H1 (cell line): ENCODE data around the gene CAMTA2. TPM values are rescaled to one million over a fixed set of nuclear protein-coding genes. Genes with fewer than 3 reads are reported as not detected.

Experiments
- BRCA1 ChIP-seq: IDR thresholded peaks from 2 replicates; pipeline ENCODE4 v1.6.1; 2012; ENCODE audit warnings: low read depth, low read length, improper control_type of control experiment
- CHD7 ChIP-seq: fragments of 300-600 bp; sonication (generic); IDR thresholded peaks from 2 replicates; pipeline ENCODE4 v1.7.1; 2012; ENCODE audit warnings: low read length, moderate library complexity, mild to moderate bottlenecking, inconsistent platforms; ENCODE audit not compliant: insufficient replicate concordance
- CTCF ChIP-seq, 3 experiments: IDR thresholded peaks; 1 replicate in 2 of 3; 2 replicates in 1 of 3; pipeline versions ENCODE4 v1.5.1 to v1.6.1; 2011; ENCODE audit warnings: low read length in 3 of 3, mild to moderate bottlenecking in 3 of 3, inconsistent platforms in 2 of 3, low read depth in 1 of 3, moderate library complexity in 1 of 3; ENCODE audit not compliant: insufficient read depth in 1 of 3; ENCODE audit errors: control extremely low read depth in 1 of 3
- RBBP5 ChIP-seq: IDR thresholded peaks from 2 replicates; pipeline ENCODE4 v1.7.1; 2012; ENCODE audit warnings: low read depth, mild to moderate bottlenecking, inconsistent platforms, low read length, moderate library complexity, borderline replicate concordance
- RFX5 ChIP-seq: IDR thresholded peaks from 2 replicates; pipeline ENCODE4 v1.6.1; 2011; ENCODE audit warnings: low read depth, low read length, improper control_type of control experiment, borderline replicate concordance
- SIX5 ChIP-seq: IDR thresholded peaks from 2 replicates; pipeline ENCODE4 v1.6.1; 2011; ENCODE audit warnings: mild to moderate bottlenecking, low read depth, low read length
- polyA plus RNA-seq, 7 experiments: library from polyadenylated mRNA; depleted of rRNA in 3 of 7; stranded (reverse) in 5 of 7; unstranded in 2 of 7; fragments of >200 nt in 5 of 7; fragments of 200-250 nt in 2 of 7; gene quantifications; 1 replicate in 5 of 7; 2 replicates in 1 of 7; 4 replicates in 1 of 7; pipeline versions ENCODE4 v1.2.1 to v1.2.3, GENCODE V29; 2011 to 2013; ENCODE audit warnings: missing spikeins in 2 of 7, mixed read lengths in 2 of 7
- total RNA-seq: library from RNA; stranded (reverse); fragmentation: NEBNext Ultra II Directional; extraction: Animal tissue kit (Norgen Biotek cat#: 25700); gene quantifications from 2 replicates; pipeline ENCODE4 v1.2.1, GENCODE V29; 2021

The CAMTA2 gene
- total and polyA plus RNA-seq, 2 of the 8 experiments (the other 6 are each of a cell fraction or from before 2014, with no cell fraction given) = 5.5 to 12.0 TPM

GRCh38 chr17:4971826-4972225 lies 15.6 kb downstream of the CAMTA2 start (continued):
- TF ChIP-seq RFX5 (no peak), CTCF (IDR thresholded peaks at IDR 0.05; ENCODE audit: control extremely low read depth in 1 of 3, insufficient read depth in 1 of 3, low read depth in 1 of 3, low read length in 3 of 3) (no peak), BRCA1 (no peak), SIX5 (no peak), CHD7 (no peak), RBBP5 (no peak)
- TF ChIP-seq, all 59 proteins: peak for 0
